Measurements from ENCODE around the gene MCTP2.

Gene MCTP2

DNA sequence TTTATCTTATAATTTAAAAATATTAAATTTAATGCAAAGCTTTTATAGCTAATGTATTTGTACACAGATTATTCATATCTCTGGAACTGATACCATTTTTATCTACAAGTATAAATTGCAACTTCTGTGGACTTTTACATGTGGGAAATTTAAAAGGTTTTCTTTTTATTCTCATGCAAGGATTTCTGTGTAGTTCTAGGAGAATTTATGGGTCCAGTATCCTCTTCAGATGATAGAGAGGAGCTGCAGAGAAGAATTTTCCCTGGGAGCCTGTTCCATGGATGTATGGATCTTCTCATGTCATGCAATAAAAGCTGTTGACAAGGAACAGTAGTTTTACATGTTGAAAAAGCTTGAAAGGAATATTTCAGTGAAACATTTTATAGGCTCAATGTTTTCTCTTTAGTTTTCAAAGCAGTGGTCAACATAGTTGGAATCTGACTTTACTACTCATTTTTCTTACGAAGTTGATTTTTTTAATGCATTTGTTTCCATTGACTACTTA is 119.7 kb downstream of the MCTP2 start:
- TF ChIP-seq, protein P1, sequence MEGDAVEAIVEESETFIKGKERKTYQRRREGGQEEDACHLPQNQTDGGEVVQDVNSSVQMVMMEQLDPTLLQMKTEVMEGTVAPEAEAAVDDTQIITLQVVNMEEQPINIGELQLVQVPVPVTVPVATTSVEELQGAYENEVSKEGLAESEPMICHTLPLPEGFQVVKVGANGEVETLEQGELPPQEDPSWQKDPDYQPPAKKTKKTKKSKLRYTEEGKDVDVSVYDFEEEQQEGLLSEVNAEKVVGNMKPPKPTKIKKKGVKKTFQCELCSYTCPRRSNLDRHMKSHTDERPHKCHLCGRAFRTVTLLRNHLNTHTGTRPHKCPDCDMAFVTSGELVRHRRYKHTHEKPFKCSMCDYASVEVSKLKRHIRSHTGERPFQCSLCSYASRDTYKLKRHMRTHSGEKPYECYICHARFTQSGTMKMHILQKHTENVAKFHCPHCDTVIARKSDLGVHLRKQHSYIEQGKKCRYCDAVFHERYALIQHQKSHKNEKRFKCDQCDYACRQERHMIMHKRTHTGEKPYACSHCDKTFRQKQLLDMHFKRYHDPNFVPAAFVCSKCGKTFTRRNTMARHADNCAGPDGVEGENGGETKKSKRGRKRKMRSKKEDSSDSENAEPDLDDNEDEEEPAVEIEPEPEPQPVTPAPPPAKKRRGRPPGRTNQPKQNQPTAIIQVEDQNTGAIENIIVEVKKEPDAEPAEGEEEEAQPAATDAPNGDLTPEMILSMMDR (IDR thresholded peaks at IDR 0.05) = no peak

DNA sequence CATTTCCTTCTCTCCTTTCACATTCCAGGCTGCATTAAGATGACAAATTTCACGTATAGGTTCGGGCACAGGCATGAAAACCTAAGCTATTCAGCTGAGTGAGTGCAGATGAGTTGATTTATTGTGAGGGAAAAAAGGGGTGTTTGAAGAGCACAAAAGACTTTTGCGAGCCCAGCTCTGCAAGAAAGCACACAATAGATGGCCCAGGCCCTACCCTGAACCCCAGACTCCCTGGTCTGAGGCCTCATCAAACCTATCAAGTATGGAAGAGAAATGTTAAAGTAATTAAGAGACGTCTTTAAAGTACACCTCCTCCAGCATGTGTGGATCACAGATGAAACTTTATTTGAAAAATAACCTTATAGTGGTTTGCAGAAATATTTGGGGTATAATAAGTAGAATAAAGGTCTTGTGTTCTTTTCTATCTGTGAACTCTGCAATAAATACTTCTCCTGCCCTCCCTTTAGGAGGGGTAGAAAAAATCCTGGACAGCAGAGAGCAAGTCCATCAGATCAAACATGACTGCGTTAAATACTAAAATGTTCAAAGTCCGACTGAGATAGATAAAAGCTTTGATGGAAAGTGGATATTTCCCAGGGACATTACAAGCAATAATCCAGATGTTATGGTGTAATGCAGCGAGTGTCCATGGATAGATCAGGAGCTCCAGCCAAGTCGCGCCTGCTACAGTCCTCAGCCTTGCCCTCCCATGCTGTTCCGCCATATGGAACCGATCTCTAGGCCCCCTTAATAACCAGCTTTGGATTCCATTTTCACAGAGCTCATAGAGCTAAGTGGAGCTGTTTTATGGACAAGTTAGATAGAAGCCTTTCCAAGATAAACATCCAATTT is 121.5 kb downstream of the MCTP2 start:
- TF ChIP-seq, protein P1 (IDR thresholded peaks at IDR 0.05) = no peak

DNA sequence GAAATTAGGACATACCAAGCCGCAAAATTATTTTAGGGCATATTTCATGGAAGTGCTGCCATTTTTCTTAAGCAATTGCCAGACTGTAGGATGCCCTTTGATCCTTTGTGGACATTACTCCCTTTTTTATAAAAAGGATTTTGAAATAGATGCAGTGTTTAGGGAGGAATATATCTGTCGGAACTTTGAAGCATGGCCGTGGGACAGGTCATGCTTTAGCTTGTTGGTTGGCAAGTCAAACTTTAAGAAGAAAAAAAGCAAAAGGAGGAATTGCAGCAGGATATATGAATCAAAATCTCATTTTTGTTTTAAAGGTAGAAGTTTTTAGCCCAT is 122.1 kb downstream of the MCTP2 start:
- TF ChIP-seq, protein P1 (IDR thresholded peaks at IDR 0.05) = no peak

DNA sequence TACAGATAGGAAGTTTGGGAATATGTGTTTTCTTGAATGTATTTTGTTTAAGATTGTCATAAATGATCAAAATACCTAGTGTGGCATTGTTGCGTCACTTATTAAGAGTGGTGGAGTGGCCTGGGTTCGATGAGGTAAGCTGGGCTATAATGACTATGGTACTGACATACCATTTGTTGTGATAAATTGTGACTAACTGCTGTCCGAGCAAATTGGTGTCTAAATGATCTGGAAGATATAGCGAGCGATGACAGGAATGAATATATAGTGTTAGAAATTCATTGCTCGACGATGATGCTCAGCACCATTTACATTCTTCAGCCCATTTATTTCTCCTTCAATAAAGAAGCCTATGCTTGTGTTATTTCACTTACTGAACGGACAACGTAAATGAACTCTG is 123.3 kb downstream of the MCTP2 start:
- TF ChIP-seq, protein P1 (IDR thresholded peaks at IDR 0.05) = no peak

DNA sequence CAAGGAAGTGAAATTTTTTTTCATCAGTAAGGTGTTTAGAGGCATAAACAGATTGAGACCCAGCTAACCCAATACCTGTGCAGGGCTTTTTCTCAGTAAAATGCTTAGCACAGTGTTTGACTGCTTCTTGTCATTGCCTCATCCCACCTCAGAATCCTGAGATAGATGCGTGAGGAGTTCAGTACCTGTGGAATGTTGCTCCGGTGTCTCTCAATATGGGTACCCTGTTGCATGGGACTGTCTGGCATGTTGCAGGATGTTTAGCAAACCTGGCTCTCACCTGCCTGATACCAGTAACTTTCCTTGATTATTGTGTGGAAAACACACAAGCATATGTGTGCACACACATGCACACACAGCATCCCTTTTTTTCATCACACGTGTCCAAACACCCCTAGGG is 128.4 kb downstream of the MCTP2 start:
- TF ChIP-seq, protein P1 (IDR thresholded peaks at IDR 0.05) = no peak

DNA sequence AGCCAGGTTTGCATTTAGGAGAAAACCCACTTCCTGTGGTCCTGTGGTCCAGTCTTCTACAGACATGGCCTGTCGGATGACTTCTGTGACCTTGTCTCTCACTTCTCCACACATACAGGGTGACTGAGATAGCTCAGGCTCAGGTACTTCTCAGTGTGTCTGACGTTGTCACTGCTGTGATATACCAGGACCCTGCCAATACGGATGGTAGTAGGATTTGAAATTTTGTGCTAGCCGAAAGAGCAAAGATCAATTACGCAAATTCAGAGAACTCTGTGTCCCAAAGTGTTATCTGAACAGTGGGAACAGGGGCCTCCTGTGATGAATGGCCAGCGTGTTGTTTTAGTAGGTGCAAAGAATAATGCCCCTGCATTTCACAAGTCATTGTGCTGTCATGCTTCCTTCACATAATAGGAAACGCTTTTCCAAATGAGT is 128.9 kb downstream of the MCTP2 start:
- TF ChIP-seq, protein P1 (IDR thresholded peaks at IDR 0.05) = no peak

DNA sequence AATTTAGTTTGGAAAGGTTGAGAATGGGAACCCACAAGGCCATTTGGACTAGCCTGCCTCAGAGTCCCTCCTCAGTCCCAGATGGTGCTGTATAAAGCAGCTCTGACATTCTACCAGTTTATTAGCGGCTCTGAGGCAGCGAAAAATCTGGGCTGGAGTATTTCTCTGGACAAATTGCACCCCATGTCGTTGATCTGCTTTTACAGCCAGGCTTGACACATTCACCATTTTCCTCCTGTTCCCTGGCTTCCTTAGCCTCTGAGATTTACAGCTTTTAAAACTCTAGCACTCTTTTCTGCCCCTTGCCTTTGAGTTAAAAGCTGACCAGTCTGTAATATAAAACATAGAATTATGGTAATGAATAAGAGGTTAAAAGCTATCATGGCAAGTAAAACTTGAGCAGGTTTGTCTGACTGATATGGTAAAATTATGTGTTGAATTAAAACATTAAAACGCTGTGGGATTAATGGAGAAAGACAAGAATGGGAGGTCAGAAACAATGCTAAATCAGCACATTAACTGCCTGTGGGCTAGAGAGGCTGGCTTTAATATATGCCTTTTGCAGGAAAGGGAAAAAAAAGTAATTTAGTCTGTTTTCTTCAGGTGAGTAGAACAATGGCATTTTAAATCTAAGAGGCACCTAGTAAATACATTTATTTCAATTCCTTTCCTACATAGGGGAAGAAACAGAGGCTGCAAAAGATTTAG is 131.2 kb downstream of the MCTP2 start:
- TF ChIP-seq, protein P1 (IDR thresholded peaks at IDR 0.05) = no peak
